ENCODE data around the gene GPLD1. TPM values are rescaled to one million over a fixed set of nuclear protein-coding genes. Genes with fewer than 3 reads are reported as not detected.
"Not testable (repeated sequence)": the region's sequence is repeated elsewhere in the genome, so short reads cannot be mapped to it uniquely, and the experiment has no call there.

GPLD1 gene
- polyA plus RNA-seq, 6 donors from 2014 or later: 0.49 to 3.0 (median 2.2) TPM; not detected in 1

- no peak overlapping the region for H3K4me3 Mint-ChIP-seq
- peaks cover 5 to 13% (median 6%) of the 10 kb centered on the region in 7 donors for H3K9me3 Mint-ChIP-seq
- peaks cover 7 to 8% of the 10 kb centered on the region in 2 donors for H3K36me3 Mint-ChIP-seq
- peaks cover 28 to 44% (median 37%) of the 10 kb centered on the region in 3 donors for H3K27me3 Mint-ChIP-seq
- DNase-seq: no peak
- H3K4me1 Mint-ChIP-seq: no peaks in the 10 kb centered on the region
- no peak overlapping the region for H3K27ac Mint-ChIP-seq
- no peak for ATAC-seq (ENCODE audit: low read depth in 2 of 2)
Measured at GRCh38 chr6:24391756-24392405, 97.5 kb downstream of the GPLD1 start.

- Mint-ChIP-seq H3K9me3 (peaks cover 0 to 6% (median 1%) of the 10 kb centered on the region in 7 donors), H3K4me1 (no peaks in the 10 kb centered on the region), H3K27me3 (peaks cover 24 to 44% (median 30%) of the 10 kb centered on the region in 3 donors), H3K27ac (no peak overlapping the region), H3K4me3 (no peak overlapping the region), H3K36me3 (peaks cover 2 to 4% of the 10 kb centered on the region in 2 donors)
- DNase-seq: no peak
- no peak for ATAC-seq (ENCODE audit: low read depth in 2 of 2)
Measured at GRCh38 chr6:24391208-24391607, 98.2 kb downstream of the GPLD1 start.

- no peak for DNase-seq
- peaks cover 18 to 34% (median 25%) of the 10 kb centered on the region in 3 donors for H3K27me3 Mint-ChIP-seq
- no peak overlapping the region for H3K27ac Mint-ChIP-seq
- H3K9me3 Mint-ChIP-seq: peaks cover 0 to 8% (median 0%) of the 10 kb centered on the region in 7 donors
- H3K36me3 Mint-ChIP-seq: peaks cover 0 to 7% of the 10 kb centered on the region in 2 donors
- no peak overlapping the region for H3K4me3 Mint-ChIP-seq
- H3K4me1 Mint-ChIP-seq: no peaks in the 10 kb centered on the region
- ATAC-seq (ENCODE audit: low read depth in 2 of 2): no peak
Measured at GRCh38 chr6:24387818-24388217, 101.6 kb downstream of the GPLD1 start.

- Mint-ChIP-seq H3K9me3 (peaks cover 0 to 8% (median 0%) of the 10 kb centered on the region in 7 donors), H3K4me1 (peaks cover 2 to 6% (median 3%) of the 10 kb centered on the region in 3 donors), H3K36me3 (peaks cover 0 to 7% of the 10 kb centered on the region in 2 donors), H3K27ac (no peak overlapping the region), H3K4me3 (no peak overlapping the region), H3K27me3 (peaks cover 19 to 34% (median 30%) of the 10 kb centered on the region in 3 donors)
- no peak for ATAC-seq (ENCODE audit: low read depth in 2 of 2)
- no peak for DNase-seq
Measured at GRCh38 chr6:24385536-24386269, 103.7 kb downstream of the GPLD1 start.

DNA sequence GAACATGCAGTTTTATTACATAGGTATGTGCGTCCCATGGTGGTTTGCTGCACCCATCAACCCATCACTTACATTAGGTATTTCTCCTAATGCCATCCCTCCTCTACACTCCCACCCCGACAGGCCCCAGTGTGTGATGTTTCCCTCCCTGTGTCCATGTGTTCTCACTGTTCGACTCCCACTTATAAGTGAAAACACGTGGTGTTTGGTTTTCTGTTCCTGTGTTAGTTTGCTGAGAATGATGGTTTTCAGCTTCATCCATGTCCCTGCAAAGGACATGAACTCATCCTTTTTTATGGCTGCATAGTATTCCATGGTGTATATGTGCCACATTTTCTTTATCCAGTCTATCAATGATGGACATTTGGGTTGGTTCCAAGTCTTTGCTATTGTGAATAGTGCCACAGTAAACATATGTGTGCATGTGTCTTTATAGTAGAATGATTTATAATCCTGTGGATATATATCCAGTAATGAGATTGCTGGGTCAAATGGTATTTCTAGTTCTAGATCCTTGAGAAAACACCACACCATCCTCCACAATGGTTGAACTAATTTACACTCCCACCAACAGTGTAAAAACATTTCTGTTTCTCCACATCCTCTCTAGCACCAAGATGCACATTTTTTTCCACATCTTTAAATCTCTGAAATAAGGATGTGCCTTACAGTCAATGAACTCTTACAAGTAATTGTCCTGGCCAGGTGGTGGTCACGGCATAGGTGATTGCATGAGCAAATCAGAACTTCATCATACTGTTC, 104.8 kb downstream of the GPLD1 start:
- not testable (repeated sequence) for DNase-seq; H3K9me3 Mint-ChIP-seq; ATAC-seq (ENCODE audit: low read depth in 2 of 2); H3K4me1 Mint-ChIP-seq; H3K36me3 Mint-ChIP-seq; H3K4me3 Mint-ChIP-seq; H3K27ac Mint-ChIP-seq
- H3K27me3 Mint-ChIP-seq: peaks cover 19 to 34% (median 31%) of the 10 kb centered on the region in 3 donors

GRCh38 chr6:24382891-24383494, 106.4 kb downstream of the GPLD1 start:
- ATAC-seq (ENCODE audit: low read depth in 2 of 2); H3K36me3 Mint-ChIP-seq; H3K4me1 Mint-ChIP-seq; H3K4me3 Mint-ChIP-seq; DNase-seq: not testable (repeated sequence)
- peaks cover 17 to 39% (median 32%) of the 10 kb centered on the region in 3 donors for H3K27me3 Mint-ChIP-seq
- peak overlapping the region in 1 of 6 donors; percentile 63 for H3K27ac Mint-ChIP-seq
- peaks cover 0 to 14% (median 4%) of the 10 kb centered on the region in 7 donors for H3K9me3 Mint-ChIP-seq

DNA sequence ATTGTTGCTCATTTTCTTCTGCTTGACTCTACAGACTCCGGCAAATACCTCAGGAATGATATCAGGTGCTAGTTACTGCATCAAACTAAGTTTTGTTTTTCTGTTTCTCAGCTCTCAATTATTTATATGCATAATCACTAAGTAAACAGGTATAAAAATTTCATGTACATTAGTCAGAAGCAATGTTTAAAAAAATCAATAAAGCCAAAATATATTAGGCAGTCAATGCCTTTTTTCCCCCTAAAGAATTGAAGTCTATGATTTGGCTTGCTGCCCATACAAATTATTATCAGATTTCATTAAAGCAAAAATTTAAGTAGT, 107.2 kb downstream of the GPLD1 start:
- H3K36me3 Mint-ChIP-seq: peaks cover 0 to 3% of the 10 kb centered on the region in 2 donors
- DNase-seq (no peak), ATAC-seq (ENCODE audit: low read depth in 2 of 2) (no peak)
- no peak overlapping the region for H3K27ac Mint-ChIP-seq
- H3K4me3 Mint-ChIP-seq: no peak overlapping the region
- H3K27me3 Mint-ChIP-seq: peaks cover 13 to 34% (median 26%) of the 10 kb centered on the region in 3 donors
- peaks cover 2 to 6% (median 3%) of the 10 kb centered on the region in 3 donors for H3K4me1 Mint-ChIP-seq
- peaks cover 0 to 14% (median 4%) of the 10 kb centered on the region in 7 donors for H3K9me3 Mint-ChIP-seq

GRCh38 chr6:24381476-24382219, 107.7 kb downstream of the GPLD1 start:
- Mint-ChIP-seq H3K9me3 (peaks cover 0 to 14% (median 4%) of the 10 kb centered on the region in 7 donors), H3K36me3 (peaks cover 0 to 3% of the 10 kb centered on the region in 2 donors), H3K4me1 (peaks cover 2 to 6% (median 3%) of the 10 kb centered on the region in 3 donors), H3K4me3 (no peak overlapping the region), H3K27ac (peak overlapping the region in 2 of 6 donors; percentile 23 to 30), H3K27me3 (peaks cover 13 to 31% (median 26%) of the 10 kb centered on the region in 3 donors)
- ATAC-seq (ENCODE audit: low read depth in 2 of 2): no peak
- DNase-seq: no peak

- Mint-ChIP-seq H3K4me3 (no peak overlapping the region), H3K9me3 (peaks cover 0 to 8% (median 4%) of the 10 kb centered on the region in 7 donors), H3K36me3 (no peaks in the 10 kb centered on the region), H3K27ac (peak overlapping the region in 1 of 6 donors; percentile 39), H3K4me1 (peaks cover 2 to 6% (median 3%) of the 10 kb centered on the region in 3 donors), H3K27me3 (peaks cover 11 to 45% (median 22%) of the 10 kb centered on the region in 3 donors)
- no peak for DNase-seq
- ATAC-seq (ENCODE audit: low read depth in 2 of 2): no peak
Measured at GRCh38 chr6:24378473-24379097, 110.8 kb downstream of the GPLD1 start.

Other genes with a start within 250 kb of the GPLD1 start
- not detected for gene DCDC2, start 131.5 kb downstream of the GPLD1 start, polyA plus RNA-seq (ENCODE audit: low read depth in 6 of 6)
- 10 to 100 TPM; 17.3 to 31.6 (median 19.3) TPM for gene MRS2, start 86.6 kb downstream of the GPLD1 start, polyA plus RNA-seq (ENCODE audit: low read depth in 6 of 6)
- 10 to 100 TPM; 12.1 to 21.8 (median 17.8) TPM for gene ALDH5A1, start 5.4 kb upstream of the GPLD1 start, polyA plus RNA-seq (ENCODE audit: low read depth in 6 of 6)
- under 1 TPM in 3 of 6 donors, not detected in 3; 0.21 to 0.38 (median 0.24) TPM for gene KIAA0319, start 156.6 kb upstream of the GPLD1 start, polyA plus RNA-seq (ENCODE audit: low read depth in 6 of 6)
- gene TDP2, start 177.3 kb upstream of the GPLD1 start, polyA plus RNA-seq (ENCODE audit: low read depth in 6 of 6): 10 to 100 TPM; 14.9 to 48.7 (median 32.0) TPM
- 10 to 100 TPM in 1 of 6 donors, 1 to 10 TPM in 5; 4.0 to 10.8 (median 9.1) TPM for gene ACOT13, start 177.5 kb upstream of the GPLD1 start, polyA plus RNA-seq (ENCODE audit: low read depth in 6 of 6)
- 100 to 1,000 TPM; 100 to 145 (median 120) TPM for gene C6orf62, start 229.6 kb upstream of the GPLD1 start, polyA plus RNA-seq (ENCODE audit: low read depth in 6 of 6)